Measurements from ENCODE around the gene MYLK2.
"Not testable (repeated sequence)": the region's sequence is repeated elsewhere in the genome, so short reads cannot be mapped to it uniquely, and the experiment has no call there.

The MYLK2 gene

GRCh38 chr20:31819083-31819784, at the start of gene MYLK2:
MYLK2 (plus strand) TSS chr20:31819356; CDS start chr20:31819581, 225 bp downstream.
- no peak for DNase-seq

GRCh38 chr20:31769681-31770080, 49.5 kb upstream of the MYLK2 start:
- no peak for DNase-seq

GRCh38 chr20:31770243-31770642, 48.9 kb upstream of the MYLK2 start:
- DNase-seq, result no peak

GRCh38 chr20:31774408-31774807, 44.7 kb upstream of the MYLK2 start:
- DNase-seq, result no peak

GRCh38 chr20:31780839-31781238, 38.3 kb upstream of the MYLK2 start:
- DNase-seq, result no peak

GRCh38 chr20:31781945-31782344, 37.2 kb upstream of the MYLK2 start:
- DNase-seq, result peak; percentile 13

- no peak for DNase-seq
These were observed 34.7 kb upstream of the MYLK2 start for GRCh38 chr20:31784354-31785044.

GRCh38 chr20:31785089-31785488, 34.1 kb upstream of the MYLK2 start:
- DNase-seq, result no peak

GRCh38 chr20:31788578-31788977, 30.6 kb upstream of the MYLK2 start:
- DNase-seq, result peak; percentile 30

- peak; percentile 39 for DNase-seq
These were observed 28.8 kb upstream of the MYLK2 start for GRCh38 chr20:31790401-31790800.

- no peak for DNase-seq
These were observed 21.8 kb upstream of the MYLK2 start for GRCh38 chr20:31797364-31797763.

- no peak for DNase-seq
These were observed 17.6 kb upstream of the MYLK2 start for GRCh38 chr20:31801508-31801907.

- DNase-seq, result no peak
These were observed 15.4 kb upstream of the MYLK2 start for GRCh38 chr20:31803552-31804291.

GRCh38 chr20:31806564-31807355, 12.4 kb upstream of the MYLK2 start:
- no peak for DNase-seq

- no peak for DNase-seq
These were observed 10.7 kb upstream of the MYLK2 start for GRCh38 chr20:31808481-31808880.

- no peak for DNase-seq
These were observed 9.5 kb upstream of the MYLK2 start for GRCh38 chr20:31809661-31810060.

- no peak for DNase-seq
These were observed 8.0 kb upstream of the MYLK2 start for GRCh38 chr20:31811198-31811597.

GRCh38 chr20:31811796-31812728, 7.1 kb upstream of the MYLK2 start:
- DNase-seq, result peak; percentile 46

GRCh38 chr20:31813611-31814010, 5.5 kb upstream of the MYLK2 start:
- DNase-seq, result no peak

GRCh38 chr20:31814142-31814541, 5.0 kb upstream of the MYLK2 start:
- DNase-seq, result not testable (repeated sequence)

- DNase-seq, result no peak
These were observed 3.6 kb upstream of the MYLK2 start for GRCh38 chr20:31815408-31816188.
